Epithelial cell of proximal tubule (primary cell): ENCODE results near the gene DSTN. TPM values are rescaled to one million over a fixed set of nuclear protein-coding genes. Genes with fewer than 3 reads are reported as not detected.

Experiments used
- DNase-seq: peaks from one replicate; pipeline ENCODE4 v3.0.0-alpha.2; 2011; ENCODE audit warnings: low read depth
- H3K4me3 ChIP-seq: 2 replicates; pipeline ENCODE4 v1.5.1; 2011; ENCODE audit warnings: low read depth, mild to moderate bottlenecking, low read length
- CTCF ChIP-seq: conservative IDR thresholded peaks from 2 replicates; pipeline ENCODE4 v1.5.1; 2012; ENCODE audit warnings: low read depth, mild to moderate bottlenecking, low read length
- total RNA-seq: library from RNA; depleted of rRNA; stranded (reverse); fragments of >200 nt; gene quantifications from 2 replicates; pipeline ENCODE4 v1.2.3, GENCODE V29; 2015

Gene DSTN
- total RNA-seq, 1 donor from 2014 or later: 317 TPM

GRCh38 chr20:17636523-17637412 is 66.9 kb downstream of the DSTN start:
- no peak for DNase-seq
- no peak overlapping the region for H3K4me3 ChIP-seq
- no peak for TF ChIP-seq CTCF

- H3K4me3 ChIP-seq: no peak overlapping the region
- TF ChIP-seq CTCF: no peak
- DNase-seq: no peak
Observed at GRCh38 chr20:17637413-17637780, 67.5 kb downstream of the DSTN start.

GRCh38 chr20:17637985-17638640 is 68.2 kb downstream of the DSTN start:
- DNase-seq: no peak
- no peak for TF ChIP-seq CTCF
- no peak overlapping the region for H3K4me3 ChIP-seq

- no peak overlapping the region for H3K4me3 ChIP-seq
- DNase-seq: no peak
- TF ChIP-seq CTCF: no peak
Observed at GRCh38 chr20:17638835-17639407, 69.0 kb downstream of the DSTN start.

- H3K4me3 ChIP-seq: no peak overlapping the region
- no peak for TF ChIP-seq CTCF
- no peak for DNase-seq
Observed at GRCh38 chr20:17640146-17640874, 70.4 kb downstream of the DSTN start.

GRCh38 chr20:17640875-17641378 is 71.1 kb downstream of the DSTN start:
- DNase-seq: no peak
- TF ChIP-seq CTCF: no peak
- H3K4me3 ChIP-seq: no peak overlapping the region
